ENCODE data around the gene WIF1.

WIF1 gene

DNA sequence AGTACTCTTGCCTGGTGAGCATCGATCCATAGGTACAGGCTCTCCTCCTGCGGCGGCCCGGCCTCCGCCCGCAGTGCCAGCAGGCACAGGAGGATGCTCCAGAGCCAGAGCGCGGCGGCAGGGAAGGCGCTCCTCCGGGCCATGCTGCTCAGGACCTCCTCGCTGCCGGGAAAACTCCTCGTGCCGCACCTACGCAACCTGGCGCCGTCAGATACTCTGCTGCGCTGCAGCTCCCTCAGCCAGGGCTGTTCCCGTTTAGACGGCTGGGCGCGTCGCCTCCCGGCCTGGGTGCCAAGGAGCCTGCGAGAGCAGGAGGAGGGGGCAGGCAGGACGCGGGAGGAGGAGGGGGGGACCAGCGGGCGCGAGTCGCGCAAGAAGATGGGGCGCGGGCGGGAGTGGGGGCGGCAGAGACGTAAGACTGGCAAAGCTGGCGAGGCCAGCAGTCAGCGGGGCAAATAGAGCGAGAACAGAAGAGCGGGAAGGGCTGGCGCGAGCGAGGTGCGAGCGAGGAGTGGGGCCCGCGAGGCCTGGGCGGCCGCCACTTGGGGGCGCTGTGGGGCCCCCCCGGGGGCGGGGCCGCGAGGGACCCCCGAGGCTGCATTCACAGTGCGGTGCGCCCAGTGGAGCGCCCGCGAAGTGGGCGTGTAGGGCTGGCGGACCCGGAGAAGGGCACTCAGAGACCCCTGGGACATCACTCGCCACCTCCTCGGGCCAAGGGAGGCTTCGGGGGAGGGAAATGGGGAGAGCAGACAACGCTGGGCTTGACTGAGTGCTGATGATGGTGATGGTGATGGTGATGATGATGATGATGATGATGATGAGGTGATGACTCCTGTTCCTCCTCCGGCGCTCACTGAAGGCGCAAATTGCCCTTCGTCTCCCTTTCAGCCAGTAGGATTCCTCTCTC lies at the start of gene WIF1:
WIF1 (minus strand) TSS at position 257 of the 907 bp plus-strand sequence; CDS start at position 143, 114 bp downstream.
- no peak for DNase-seq (ENCODE audit: low read depth, low spot score)

GRCh38 chr12:65170209-65170881 lies 49.2 kb upstream of the WIF1 start:
- DNase-seq (ENCODE audit: low read depth, low spot score) = no peak

DNA sequence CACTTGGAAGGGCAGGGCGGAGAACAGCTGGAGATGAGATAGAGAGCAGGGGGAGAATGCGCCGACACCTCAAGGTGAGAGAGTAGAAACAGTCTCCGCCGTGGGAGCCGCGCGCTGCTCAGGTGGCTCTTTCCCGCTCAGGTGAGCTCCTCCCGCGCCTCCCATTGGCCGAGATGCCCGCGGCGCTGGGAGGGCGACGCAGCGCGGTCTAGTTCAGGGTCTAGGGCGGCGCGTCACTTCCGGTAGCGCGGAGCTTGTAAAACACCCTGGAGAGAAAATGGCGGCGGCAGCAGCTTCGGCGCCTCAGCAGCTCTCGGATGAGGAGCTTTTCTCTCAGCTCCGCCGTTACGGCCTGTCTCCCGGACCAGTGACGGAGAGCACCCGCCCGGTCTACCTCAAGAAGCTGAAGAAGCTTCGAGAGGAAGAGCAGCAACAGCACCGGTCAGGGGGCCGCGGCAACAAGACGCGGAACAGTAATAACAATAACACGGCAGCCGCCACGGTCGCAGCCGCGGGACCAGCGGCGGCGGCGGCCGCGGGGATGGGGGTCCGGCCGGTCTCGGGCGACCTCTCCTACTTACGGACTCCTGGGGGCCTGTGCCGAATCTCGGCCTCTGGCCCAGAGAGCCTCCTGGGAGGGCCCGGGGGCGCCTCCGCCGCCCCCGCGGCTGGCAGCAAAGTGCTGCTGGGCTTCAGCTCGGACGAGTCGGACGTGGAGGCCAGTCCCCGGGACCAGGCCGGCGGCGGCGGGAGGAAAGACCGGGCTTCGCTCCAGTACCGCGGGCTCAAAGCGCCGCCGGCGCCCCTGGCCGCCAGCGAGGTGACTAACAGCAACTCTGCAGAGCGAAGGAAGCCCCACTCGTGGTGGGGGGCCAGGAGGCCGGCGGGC lies 48.5 kb upstream of the WIF1 start, which contains the start of gene LEMD3:
LEMD3 (plus strand) TSS at position 264 of the 889 bp plus-strand sequence; CDS start at position 278, 14 bp downstream.
- peak; percentile 86 for DNase-seq (ENCODE audit: low read depth, low spot score)

DNA sequence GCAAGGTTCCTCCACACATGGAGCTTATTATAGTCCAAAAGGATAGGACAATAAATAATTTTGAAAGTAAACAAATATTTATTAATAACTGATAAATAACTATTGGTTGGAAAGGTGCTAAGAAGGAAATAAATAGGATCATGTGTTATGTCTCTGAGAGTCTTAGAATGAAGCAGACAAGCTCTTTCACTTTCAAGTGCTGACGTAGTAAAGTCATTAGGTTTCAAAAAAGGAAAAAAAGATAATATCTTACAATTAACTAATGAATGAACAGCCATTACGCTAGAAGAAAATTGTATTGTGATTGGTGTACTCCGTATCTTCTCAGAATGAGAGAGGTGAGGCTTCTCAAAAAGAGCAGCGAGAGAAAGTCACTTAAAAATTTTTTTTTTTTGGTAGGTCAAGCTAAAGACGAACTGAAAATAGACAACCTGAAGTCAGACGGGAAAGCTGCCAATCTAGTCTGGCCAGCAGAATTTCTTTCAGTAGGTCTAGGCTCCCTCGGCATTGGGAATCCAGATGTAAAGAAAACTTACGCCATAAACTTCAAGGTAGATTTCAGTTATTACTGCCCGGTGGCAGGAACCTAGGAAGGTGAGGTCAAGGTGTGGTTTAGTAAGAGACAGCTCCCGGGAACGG lies 47.7 kb upstream of the WIF1 start:
- no peak for DNase-seq (ENCODE audit: low read depth, low spot score)

GRCh38 chr12:65164774-65165173 lies 43.7 kb upstream of the WIF1 start:
- no peak for DNase-seq (ENCODE audit: low read depth, low spot score)

DNA sequence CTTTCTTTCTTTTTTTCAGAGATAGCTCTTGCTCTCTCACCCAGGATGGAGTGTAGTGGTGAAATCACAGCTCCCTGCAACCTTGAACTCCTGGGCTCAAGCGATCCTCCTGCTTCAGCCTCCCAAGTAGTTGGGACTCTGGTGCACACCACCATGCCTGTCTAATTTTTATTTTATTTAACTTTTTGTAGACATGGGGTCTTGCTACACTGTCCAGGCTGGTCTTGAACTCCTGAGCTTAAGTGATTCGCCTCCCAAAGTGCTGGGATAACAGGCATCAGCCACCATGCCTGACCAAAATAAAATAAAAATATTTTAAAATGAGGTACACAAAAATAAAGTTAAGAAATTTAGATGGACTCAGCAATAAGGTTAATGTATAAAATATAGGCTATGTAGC lies 43.1 kb upstream of the WIF1 start:
- DNase-seq (ENCODE audit: low read depth, low spot score) = no peak

DNA sequence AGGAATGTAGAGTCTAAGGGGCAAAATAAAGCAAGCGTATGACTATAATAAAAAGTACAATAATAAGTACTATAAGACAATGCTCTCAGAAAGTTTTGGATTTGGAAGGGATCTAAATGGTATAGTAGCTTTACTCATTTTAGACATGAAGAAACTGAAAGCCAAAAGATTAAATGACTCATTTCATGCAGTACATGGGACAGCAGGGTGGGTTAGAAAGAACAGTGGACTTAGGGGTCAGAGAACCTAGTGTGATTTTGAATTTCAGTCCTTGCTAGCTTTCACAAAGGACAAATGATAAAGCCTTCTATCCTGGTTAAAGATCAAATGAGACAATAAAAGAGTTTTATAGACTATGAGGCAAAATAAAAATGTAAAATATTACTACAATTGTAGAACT lies 41.5 kb upstream of the WIF1 start:
- DNase-seq (ENCODE audit: low read depth, low spot score) = no peak

GRCh38 chr12:65157091-65157490 lies 36.0 kb upstream of the WIF1 start:
- DNase-seq (ENCODE audit: low read depth, low spot score) = no peak

- no peak for DNase-seq (ENCODE audit: low read depth, low spot score)
These were observed 35.3 kb upstream of the WIF1 start for GRCh38 chr12:65156366-65156841.

GRCh38 chr12:65155784-65156183 lies 34.7 kb upstream of the WIF1 start:
- DNase-seq (ENCODE audit: low read depth, low spot score) = no peak

DNA sequence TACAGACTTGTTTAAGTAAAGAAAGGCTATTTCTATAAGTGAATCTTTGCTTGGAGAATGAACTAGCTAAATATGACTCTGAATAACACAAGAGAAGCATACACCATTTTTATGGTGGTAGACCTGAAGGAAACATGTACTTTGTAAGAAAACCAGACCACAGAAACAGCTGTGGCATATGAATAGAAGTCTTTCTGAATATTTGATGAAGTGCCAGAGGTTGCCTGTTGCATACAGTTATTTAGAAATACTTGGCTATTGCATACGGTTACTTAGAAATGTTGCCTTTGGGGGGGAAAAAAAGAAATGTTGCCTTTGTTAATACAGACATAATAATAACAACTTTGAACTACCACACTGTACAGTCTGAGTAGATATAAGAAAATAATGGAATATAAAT lies 31.5 kb upstream of the WIF1 start:
- no peak for DNase-seq (ENCODE audit: low read depth, low spot score)

- DNase-seq (ENCODE audit: low read depth, low spot score) = no peak
These were observed 30.9 kb upstream of the WIF1 start for GRCh38 chr12:65152012-65152411.

DNA sequence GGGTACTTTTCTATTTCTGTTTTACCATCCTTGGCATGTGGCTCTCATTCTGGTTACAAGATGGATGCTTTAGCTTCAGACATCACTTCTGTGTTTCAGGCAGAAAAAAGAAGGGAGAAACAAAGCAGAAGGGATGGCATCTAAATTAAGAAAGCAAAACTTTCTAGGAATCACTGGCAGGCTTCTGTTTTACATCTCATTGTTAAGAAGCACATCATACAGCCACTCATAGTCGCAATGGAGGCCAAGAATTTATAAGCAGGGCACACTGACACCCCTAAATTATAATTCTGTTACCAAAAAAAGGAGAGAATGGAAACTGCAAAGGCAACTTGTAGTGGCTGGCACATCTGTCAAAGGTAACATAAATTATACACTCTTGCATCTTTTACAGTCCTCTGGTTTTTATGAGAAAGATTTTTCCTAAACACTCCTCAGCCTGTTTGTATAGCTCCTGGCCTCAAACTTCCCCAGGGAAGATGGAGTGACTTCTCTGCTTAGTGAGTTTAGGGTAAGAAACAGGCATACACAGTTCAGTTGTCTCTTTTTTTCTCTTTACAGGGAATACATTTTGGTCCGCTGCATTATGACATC lies 26.3 kb upstream of the WIF1 start:
- DNase-seq (ENCODE audit: low read depth, low spot score) = no peak

GRCh38 chr12:65140738-65141137 lies 19.6 kb upstream of the WIF1 start:
- no peak for DNase-seq (ENCODE audit: low read depth, low spot score)

DNA sequence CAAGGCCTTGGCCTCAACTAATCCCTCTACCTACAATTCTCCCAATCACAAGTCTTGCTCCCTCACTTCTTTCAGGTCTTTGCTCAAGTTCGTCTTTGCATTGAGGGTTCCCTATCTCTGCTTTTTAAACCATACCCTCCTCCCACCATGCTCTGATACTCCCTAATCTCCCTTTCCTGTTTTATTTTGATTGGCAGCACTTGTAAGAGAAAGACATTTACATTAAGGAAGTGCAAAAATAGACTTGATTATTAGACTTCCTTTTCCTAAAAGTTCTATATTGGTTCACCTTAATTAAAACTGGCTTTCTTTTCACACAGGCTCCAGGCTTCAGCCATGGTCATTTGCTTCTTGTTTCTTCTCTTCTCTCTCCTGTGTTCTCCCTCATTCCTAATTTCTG lies 18.3 kb upstream of the WIF1 start:
- no peak for DNase-seq (ENCODE audit: low read depth, low spot score)

- no peak for DNase-seq (ENCODE audit: low read depth, low spot score)
These were observed 12.8 kb upstream of the WIF1 start for GRCh38 chr12:65133879-65134278.

GRCh38 chr12:65126482-65126881 lies 5.4 kb upstream of the WIF1 start:
- DNase-seq (ENCODE audit: low read depth, low spot score) = no peak

GRCh38 chr12:65125975-65126374 lies 4.9 kb upstream of the WIF1 start:
- no peak for DNase-seq (ENCODE audit: low read depth, low spot score)

DNA sequence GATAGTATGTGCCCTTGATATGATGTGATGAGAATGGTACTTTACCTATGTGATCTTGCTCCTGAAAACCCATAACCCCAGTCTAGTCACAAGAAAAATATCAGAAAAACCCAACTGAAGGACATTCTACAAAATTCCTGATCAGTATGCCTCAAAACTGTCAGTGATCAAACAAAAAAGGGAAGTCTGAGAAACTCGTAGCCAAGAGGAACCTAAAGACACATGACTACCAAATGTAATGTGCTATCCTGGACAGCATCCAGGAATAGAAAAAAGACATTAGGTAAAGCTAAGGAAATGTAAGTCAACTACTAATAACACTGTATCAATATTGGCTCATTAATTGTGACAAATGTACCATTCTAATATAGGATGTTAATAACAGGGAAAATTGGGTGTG lies 4.1 kb upstream of the WIF1 start:
- DNase-seq (ENCODE audit: low read depth, low spot score) = no peak

DNA sequence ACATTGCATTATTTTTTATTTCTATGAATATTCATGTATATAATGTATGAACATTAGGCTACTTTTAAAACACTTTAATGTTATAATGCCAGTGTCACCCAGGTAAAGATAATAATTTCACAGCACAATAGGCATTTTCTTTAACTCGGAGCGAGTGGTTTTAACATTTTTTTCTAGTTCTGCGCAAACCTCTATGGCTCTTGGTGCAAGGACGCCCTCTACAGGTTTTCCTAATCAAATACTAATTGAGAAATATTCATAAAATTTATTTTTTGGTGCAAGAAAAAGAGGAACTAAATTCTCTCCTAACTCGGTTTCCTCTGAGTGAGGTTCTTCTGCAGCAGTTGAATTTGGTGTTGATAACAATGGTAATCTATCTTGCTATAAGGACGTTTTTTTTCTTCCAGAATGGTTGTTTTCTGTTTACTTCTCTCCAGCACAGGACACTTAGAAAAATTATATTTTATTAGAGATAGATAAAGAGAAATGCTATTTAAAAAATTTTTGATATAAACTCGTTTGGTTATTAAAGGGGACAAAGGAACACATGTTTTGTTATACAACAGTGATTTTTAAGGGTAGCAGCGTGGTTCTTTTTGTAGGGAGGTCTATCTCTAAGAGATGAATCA lies 2.4 kb upstream of the WIF1 start:
- no peak for DNase-seq (ENCODE audit: low read depth, low spot score)
